Raji (cell line): ENCODE data around the gene ABCA4.

Experiments
- POLR2A ChIP-seq: IDR thresholded peaks from 2 replicates; pipeline ENCODE4 v1.6.1; 2011; ENCODE audit warnings: low read depth, low read length, control low read depth; ENCODE audit not compliant: insufficient read depth

The ABCA4 gene

DNA sequence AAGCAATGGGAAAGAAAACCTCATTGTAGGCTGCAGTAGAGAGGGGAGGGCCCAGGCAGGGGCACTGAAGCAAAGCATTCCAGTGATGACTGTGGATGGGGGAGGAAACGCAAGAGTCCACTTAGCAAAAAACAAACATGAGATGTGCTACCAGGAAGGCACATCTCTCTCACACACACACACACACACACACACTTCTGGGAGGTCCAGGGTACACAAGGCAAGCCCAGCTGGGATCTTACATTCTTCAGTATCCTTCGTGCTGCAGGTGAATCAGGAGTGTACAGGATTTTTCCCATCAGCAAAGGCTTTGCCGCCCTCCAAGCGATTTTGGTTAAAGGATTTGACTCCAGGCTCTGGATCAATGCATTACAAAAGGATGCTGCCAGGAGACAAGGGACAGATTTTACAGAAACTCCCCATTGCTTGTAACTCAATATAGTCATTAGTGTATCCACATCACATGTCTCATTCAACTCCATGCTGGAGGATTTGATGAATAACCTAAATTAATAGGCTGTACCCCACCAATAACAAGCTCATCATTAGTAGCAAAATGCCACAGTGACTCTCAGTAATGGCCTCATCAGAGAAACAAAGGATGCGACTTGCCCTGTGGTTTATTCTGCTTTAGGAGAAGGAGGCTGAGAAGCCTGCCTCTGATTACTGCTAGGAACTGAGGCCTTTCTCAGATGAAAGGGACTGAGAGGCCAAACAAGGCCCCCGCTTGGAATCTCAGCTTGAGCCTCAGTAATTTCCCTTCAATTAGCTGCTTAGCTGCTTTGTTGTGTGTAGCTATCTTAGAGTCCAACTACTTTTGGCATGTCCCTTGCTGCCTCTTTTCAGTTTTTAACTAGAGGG lies 41.6 kb downstream of the ABCA4 start:
- no peak for TF ChIP-seq POLR2A

DNA sequence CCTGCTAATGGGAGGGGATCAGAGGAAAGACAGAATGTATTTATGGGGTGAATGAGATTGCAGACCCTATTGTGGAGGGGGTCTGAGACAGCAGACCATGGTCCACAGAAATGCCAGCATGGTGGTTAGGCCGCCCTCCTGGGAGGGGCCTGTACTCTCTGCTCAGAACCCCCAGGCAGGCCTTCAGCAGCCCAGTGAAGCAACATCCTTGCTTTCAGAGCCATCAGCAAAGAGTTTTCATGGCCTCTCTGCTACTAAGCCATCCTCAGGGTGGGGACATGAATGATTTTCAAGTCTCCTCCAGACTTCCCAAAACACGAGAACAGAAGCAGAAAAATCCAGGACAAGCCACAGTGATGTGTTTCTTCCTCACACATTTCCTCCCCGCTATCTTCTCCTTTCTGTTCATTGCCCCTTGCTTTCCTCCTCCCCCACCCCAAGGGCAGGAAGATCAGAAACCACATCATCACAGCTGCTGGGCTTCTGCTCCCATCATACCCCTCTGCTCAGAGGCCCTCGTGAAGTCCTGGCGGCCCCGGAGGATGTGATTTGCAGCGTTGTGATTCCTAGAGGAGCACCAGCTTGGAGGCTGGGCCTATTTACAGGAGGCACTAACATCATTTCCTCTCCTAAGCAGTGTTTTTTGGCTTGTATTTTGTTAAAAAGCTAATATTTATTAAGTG lies 48.0 kb downstream of the ABCA4 start:
- TF ChIP-seq POLR2A = no peak

GRCh38 chr1:94071976-94072375 lies 49.0 kb downstream of the ABCA4 start:
- TF ChIP-seq POLR2A = no peak

DNA sequence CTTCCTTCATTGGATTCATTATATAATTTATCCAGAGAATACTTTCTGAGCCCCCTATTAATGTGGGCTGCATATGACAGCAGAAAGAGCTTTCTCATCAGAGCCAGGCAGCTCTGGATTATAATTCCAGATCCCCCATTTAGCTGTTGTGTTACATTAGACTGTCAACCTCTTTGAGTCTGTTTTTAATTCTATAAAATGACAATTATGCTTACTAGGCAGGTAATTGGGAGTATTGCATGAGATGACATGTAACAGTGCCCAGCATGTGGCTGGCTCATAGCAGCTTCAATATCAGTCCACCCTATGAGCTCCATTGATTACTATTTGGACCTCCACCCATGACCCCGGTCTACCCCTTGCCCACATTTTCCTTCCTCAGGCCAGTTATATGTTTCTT lies 49.6 kb downstream of the ABCA4 start:
- TF ChIP-seq POLR2A = no peak

DNA sequence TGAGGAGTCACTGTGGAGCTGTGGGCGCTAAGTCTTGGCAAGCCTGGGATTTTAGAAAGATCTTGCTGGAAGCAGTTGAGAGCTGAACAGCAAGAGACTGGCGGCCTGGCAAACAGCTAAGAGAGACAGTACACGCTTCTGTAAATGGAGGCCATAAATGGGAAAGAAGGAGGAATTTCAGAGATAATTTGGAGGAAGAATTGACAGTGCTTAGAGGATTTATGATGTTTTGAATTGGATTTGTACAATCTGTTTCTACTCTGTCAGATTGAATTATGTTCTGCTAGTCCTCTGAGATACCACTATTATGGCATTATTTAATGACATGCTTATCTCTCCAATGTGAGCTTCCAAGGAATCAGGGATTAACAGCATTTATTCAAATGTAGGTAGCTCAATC lies 50.1 kb downstream of the ABCA4 start:
- TF ChIP-seq POLR2A = no peak

GRCh38 chr1:94069919-94070285 lies 51.0 kb downstream of the ABCA4 start:
- no peak for TF ChIP-seq POLR2A

DNA sequence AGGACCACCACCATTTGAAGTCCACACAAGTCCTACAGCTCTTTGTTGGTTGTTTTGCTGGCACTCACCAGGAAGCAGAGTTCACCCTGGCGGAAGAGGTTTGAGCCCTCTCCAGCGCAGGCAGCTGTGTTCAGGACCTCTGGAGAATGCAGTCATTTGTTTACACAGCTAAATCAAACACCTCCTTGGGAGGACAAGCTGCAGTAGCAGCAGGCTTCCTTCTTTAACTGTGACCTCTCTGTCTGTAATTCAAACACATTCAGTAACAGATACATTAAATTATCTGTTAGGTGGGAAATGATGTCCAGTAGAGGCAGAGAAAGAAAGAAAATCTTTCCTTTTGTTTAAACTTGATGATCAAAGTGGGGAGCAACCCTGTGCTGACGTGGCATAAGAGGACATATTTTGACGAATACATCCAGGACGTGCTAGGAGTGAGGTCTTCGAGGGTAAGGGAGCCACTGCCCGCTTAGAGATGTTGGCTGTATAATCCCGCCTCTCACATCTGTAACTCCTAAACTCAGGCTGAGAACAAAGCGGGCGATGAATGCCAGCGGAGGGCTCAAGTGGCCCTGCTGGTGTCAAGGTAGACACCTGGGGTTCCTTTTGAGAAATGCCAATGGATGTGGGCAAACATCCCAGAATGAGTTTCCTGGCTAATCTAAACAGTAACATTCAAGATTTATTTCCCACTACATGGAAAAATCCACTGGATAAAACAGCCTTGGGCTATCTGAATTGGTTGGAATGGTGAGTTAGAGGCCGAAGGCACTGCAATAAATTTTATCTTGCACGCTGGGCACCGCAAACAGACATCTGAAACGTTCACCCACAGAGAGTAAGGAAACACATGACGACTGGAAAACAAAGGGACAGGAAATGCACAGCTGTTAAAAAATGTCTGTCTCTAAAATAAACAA lies 51.7 kb downstream of the ABCA4 start:
- no peak for TF ChIP-seq POLR2A

DNA sequence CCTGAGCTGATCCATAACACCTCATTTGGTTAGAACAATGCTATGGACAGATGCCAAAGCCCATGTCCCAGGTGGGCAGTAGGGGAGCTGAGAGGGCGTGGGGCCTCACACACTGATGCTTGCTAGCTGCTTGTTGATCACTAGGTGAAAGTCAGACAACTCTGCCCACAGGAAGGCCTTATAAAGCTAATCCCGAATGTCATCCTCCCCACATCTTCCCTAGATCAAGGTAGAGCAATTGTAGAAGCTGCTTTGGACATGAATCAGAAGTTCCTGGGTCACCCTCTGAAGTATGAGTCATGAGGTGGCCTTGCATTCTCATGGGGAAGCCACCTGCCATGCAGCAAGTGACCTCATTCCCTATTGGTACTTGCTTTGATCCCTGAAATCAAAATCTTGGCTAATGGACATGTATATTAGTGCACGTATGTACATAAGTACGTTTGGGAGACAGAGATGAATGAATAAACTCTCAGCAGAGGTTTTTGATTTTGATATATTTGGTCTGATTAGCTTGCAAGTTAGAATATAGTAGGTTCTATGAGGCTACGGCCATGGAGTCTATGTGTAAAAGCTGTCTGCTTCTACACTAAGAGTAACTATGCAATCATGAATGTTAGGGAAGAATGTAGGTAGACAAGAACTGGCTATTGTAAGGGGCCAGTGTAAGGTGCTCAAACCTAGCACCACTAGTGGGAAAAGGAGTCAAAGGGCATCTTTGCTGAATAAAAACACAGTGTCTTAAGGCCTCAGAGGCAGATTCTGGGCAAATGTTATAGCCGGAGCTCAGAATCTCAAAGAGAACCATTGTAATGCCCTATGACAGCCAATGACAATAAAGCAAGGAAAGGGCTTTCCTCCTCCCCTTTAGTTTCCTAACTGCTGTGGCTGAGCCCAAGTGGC lies 52.6 kb downstream of the ABCA4 start:
- TF ChIP-seq POLR2A = no peak

- no peak for TF ChIP-seq POLR2A
Measured at GRCh38 chr1:94067196-94067595, 53.8 kb downstream of the ABCA4 start.

DNA sequence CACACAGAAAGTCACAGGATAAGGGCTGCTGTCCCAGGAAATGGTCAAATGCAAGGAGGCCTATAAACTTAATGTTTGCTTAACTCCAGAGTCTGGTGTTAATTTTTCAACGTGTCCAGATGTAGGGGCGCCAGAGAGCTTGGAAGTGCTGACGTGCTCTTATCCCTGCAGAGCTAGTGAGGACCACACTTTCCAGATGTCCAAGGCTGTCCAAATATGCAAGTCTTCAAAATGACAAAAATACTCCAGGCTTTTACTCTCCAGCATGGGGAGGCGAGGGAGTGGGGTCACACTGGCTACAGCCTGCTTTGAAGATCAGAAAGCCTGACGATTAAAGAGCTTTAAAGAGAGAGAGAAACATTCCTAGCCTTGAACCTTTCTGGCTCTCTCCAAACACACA lies 57.6 kb downstream of the ABCA4 start:
- no peak for TF ChIP-seq POLR2A

DNA sequence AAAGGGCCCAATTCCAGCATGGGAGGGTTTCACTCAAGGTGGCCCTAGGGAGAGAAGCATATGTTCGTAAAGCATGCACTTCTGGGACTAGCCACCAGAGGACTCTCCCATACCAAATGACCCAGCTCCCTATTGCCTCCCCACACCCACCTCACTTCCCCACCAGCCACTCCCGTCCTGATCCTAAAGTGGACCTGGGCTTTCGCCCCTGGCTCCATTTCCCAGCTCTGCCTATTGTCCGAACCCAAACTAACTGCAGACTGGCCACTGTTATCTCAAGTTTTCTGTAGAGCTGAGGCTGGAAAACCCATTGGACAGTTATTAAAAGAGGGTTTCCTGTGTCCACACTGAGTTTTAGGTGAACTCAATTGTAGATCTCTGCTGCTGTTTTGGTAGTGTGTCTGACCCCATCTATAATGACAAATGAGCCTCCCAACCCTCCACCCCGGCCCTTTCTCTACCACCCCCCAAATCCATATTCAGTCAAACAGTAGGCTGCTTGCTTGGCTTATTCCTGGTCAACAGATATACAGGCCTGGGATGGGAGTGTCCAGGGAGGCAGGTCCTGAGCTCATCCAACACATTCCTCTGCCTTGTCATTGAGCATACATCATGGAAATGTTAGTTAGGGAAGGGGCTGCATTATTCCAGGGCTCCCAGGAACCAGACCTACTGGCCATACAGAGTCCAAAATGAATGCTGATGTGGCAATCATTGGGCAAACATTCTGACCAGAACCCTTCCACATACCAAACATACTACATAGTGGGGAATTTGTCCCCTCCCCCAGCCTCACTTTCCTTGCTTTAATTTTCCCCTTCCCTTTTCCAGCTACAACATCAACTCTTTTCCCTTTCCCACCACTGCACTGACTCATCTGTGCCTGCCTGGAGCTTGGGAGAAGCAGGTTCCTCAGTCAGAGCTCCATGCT lies 59.2 kb downstream of the ABCA4 start:
- TF ChIP-seq POLR2A = no peak

GRCh38 chr1:94060720-94061119 lies 60.2 kb downstream of the ABCA4 start:
- TF ChIP-seq POLR2A = no peak

DNA sequence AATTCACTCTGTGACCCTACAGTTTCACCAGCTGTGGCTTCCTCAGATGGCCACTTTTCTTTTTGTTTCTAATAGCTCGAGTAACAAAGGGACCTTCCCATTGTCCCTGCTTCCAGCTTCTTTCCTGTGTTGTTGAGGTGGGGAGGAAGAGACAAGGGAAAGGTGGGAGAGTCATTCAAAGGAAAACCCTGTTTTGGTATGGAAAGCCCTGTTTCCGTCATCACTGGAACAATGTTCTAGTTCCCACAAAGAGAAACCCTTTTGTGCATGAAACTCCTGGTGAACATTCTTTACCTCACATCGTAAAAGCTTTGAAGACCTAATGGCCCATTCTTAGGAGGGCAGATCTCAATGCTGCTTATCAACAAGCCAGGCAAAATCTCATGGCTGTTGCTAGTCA lies 62.2 kb downstream of the ABCA4 start:
- no peak for TF ChIP-seq POLR2A
